ENCODE measurements around the gene MAGI2.

MAGI2 gene

GRCh38 chr7:78134774-78135173 lies 1318.7 kb downstream of the MAGI2 start:
- no peak for DNase-seq (ENCODE audit: low read depth, low spot score)
- CTCF ChIA-PET = interaction anchor here (0.6 to 4.8 kb wide), 73 partner anchors 8 to 1148 kb away, joined by 3 to 28 read pairs (median 4); no protein-coding TSS in a partner anchor
- POLR2A ChIA-PET = no interaction called here
- H3K4me3 ChIP-seq (ENCODE audit: low read depth, low read length) = no peak overlapping the region
- TF ChIP-seq CTCF (IDR thresholded peaks at IDR 0.05; ENCODE audit: insufficient read depth, low read length, missing control alignments) = no peak

DNA sequence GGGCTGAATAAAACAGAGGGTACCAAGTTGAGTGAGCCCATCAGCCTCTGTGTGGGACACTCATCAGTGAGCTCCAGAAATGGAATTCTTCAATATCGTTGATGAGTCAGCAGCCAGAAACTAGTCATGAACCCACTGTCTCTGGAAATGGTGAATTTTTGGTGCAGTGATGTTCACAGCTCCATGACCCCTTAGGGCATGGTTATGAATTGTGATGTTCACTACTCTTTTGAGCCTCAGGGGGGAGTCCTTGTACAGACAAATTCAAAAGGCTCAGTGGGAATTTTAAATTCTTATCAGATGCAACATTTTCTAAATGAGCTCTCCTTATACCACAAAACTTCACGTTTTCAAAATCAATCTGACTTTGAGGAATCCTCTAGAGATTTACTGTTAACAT lies 1319.2 kb downstream of the MAGI2 start:
- peak; percentile 57 for TF ChIP-seq CTCF (IDR thresholded peaks at IDR 0.05; ENCODE audit: insufficient read depth, low read length, missing control alignments)
- no peak overlapping the region for H3K4me3 ChIP-seq (ENCODE audit: low read depth, low read length)
- no peak for DNase-seq (ENCODE audit: low read depth, low spot score)
- CTCF ChIA-PET = interaction anchor here (0.6 to 4.8 kb wide), 70 partner anchors 8 to 1149 kb away, joined by 3 to 28 read pairs (median 4); no protein-coding TSS in a partner anchor
- POLR2A ChIA-PET = interaction anchor here (0.7 to 0.8 kb wide), 2 partner anchors 88 to 358 kb away, joined by 3 to 7 read pairs; no protein-coding TSS in a partner anchor

DNA sequence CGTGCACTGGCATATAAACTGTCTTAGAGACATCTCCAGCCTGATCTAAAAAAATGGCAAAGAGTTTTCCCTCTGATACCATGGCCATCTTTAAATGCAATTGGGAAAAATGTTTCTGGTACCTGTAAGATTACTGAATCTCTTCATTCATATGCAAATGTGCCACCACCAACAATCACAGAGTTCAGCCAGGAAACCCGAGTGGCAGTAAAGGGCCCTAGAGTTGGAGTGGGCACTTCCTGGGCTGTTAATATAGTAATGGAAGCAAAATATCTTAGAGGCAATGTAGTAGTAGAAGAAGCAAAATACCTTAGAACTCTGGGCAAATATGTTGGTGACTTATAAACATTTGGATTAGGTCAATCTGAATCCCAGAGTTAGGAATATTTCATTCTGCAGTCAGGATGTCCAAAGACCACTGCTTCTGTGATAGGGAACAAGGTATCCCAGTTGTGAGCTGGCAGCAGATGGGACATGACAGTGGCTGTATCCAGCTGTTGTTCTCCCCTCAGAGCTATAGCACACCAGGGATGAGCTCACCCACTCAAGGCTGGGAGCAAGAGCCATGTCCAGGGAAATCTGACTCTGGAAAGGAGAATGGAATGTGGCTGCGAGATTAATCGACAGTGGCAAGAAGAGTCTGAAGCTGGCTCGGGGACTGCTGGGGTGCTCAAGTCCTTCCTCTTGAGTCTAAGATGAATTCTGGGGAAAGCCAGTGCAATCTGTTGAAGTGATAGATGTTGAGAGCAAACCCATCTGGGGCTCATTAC lies 1322.8 kb downstream of the MAGI2 start:
- DNase-seq (ENCODE audit: low read depth, low spot score) = no peak
- ChIA-PET POLR2A (no interaction called here), CTCF (interaction anchor here (2.5 kb wide), 1 partner anchor 110 kb away, joined by 9 read pairs; no protein-coding TSS in a partner anchor)

DNA sequence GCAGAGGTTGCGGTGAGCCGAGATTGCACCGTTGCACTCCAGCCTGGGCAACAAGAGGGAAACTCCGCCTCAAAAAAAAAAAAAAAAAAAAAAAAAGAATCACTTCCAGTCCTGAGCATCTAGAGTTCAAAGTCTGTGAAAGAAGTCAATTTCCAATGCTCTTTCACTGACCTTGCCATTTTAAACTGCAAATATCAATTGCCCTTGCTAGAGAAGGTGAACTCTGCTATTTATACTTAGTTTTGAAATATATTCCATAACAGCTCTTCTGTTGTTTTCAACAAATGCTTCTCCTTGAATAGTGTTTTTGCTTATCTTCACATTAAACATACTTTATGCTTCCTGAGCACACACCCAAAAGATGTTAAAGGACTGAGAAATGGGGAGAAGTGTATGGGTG lies 1323.6 kb downstream of the MAGI2 start:
- POLR2A ChIA-PET = no interaction called here
- no peak for DNase-seq (ENCODE audit: low read depth, low spot score)
- no peak overlapping the region for H3K4me3 ChIP-seq (ENCODE audit: low read depth, low read length)
- no peak for TF ChIP-seq CTCF (IDR thresholded peaks at IDR 0.05; ENCODE audit: insufficient read depth, low read length, missing control alignments)
- CTCF ChIA-PET = interaction anchor here (2.5 kb wide), 1 partner anchor 109 kb away, joined by 9 read pairs; no protein-coding TSS in a partner anchor

More for the DNA sequence above, 1322.8 kb downstream of the MAGI2 start:
- no peak overlapping the region for H3K4me3 ChIP-seq (ENCODE audit: low read depth, low read length)
- TF ChIP-seq CTCF (IDR thresholded peaks at IDR 0.05; ENCODE audit: insufficient read depth, low read length, missing control alignments) = no peak

GRCh38 chr7:78127009-78127408 lies 1326.5 kb downstream of the MAGI2 start:
- CTCF ChIA-PET = interaction anchor here (0.6 to 5.0 kb wide), 2 partner anchors 8 to 64 kb away, joined by 3 to 28 read pairs; no protein-coding TSS in a partner anchor
- TF ChIP-seq CTCF (IDR thresholded peaks at IDR 0.05; ENCODE audit: insufficient read depth, low read length, missing control alignments) = no peak
- POLR2A ChIA-PET = no interaction called here
- no peak overlapping the region for H3K4me3 ChIP-seq (ENCODE audit: low read depth, low read length)
- no peak for DNase-seq (ENCODE audit: low read depth, low spot score)

- no peak overlapping the region for H3K4me3 ChIP-seq (ENCODE audit: low read depth, low read length)
- TF ChIP-seq CTCF (IDR thresholded peaks at IDR 0.05; ENCODE audit: insufficient read depth, low read length, missing control alignments) = no peak
- POLR2A ChIA-PET = no interaction called here
- DNase-seq (ENCODE audit: low read depth, low spot score) = no peak
- CTCF ChIA-PET = interaction anchor here (5.0 kb wide), 1 partner anchor 9 kb away, joined by 28 read pairs; no protein-coding TSS in a partner anchor
Measured at GRCh38 chr7:78125884-78126283, 1327.6 kb downstream of the MAGI2 start.
